ENCODE measurements around the gene CTCFL. TPM values are rescaled to one million over a fixed set of nuclear protein-coding genes. Genes with fewer than 3 reads are reported as not detected.

Gene CTCFL
- total and polyA plus RNA-seq, 2 of the 13 experiments (the other 11 are each of a cell fraction or from before 2014, with no cell fraction given) = 0.04 TPM; not detected in 1

- POLR2A ChIA-PET = no interaction called here
- Histone ChIP-seq H3K27me3 (ENCODE audit: control insufficient read depth in 1 of 2, insufficient read depth in 2 of 2, low read length in 2 of 2) (peaks cover 13 to 54% of the 10 kb centered on the region in 2 experiments; a peak in 4 of 5 replicates), H4K20me1 (ENCODE audit: insufficient read depth, low read length) (no peaks in the 10 kb centered on the region), H3K4me1 (ENCODE audit: insufficient read depth, low read length) (peaks cover 3% of the 10 kb centered on the region), H3K4me2 (ENCODE audit: low read depth, low read length) (no peak overlapping the region), H3K9ac (ENCODE audit: insufficient read depth, low read depth, low read length) (no peak overlapping the region), H3K9me3 (ENCODE audit: low read length) (no peaks in the 10 kb centered on the region), H3K79me2 (ENCODE audit: insufficient read depth, low read length) (no peaks in the 10 kb centered on the region), H3K36me3 (replicated peaks in 1 of 2; ENCODE audit: control insufficient read depth in 1 of 2, insufficient read depth in 2 of 2, low read length in 2 of 2) (no peaks in the 10 kb centered on the region), H2AFZ (ENCODE audit: low read length) (no peak overlapping the region), H3K27ac (ENCODE audit: extremely low read length, insufficient read depth, low read length) (no peak overlapping the region), H3K4me3 (replicated peaks in 1 of 3; ENCODE audit: insufficient read depth in 1 of 3, low read depth in 2 of 3, low read length in 3 of 3) (no peak overlapping the region)
- FAIRE-seq (no peak), ATAC-seq (peak; percentile 15), DNase-seq (ENCODE audit: low spot score) (no peak)
- intact Hi-C loops (cut with micrococcal nuclease; ENCODE audit: unreplicated experiment) (no loop called here), in situ Hi-C loops (cut with HindIII; ENCODE audit: extremely low pct_ligation_motif_present, low pct_unique_long_range_greater_than_20kb) (no loop called here)
- no TSS peak for BruUV-seq (replicated peaks)
- CTCF ChIA-PET (ENCODE audit: low intra/inter-chr PET ratio, low total read pairs) = no interaction called here
- WGBS (ENCODE audit: low lambda C conversion rate) = 36% methylated on average over 21 of the region's 21 CpGs
- TF ChIP-seq SP5 (CRISPR knock-in tag; IDR thresholded peaks at IDR 0.05; ENCODE audit: borderline replicate concordance, low read depth) (no peak), CCDC6 (CRISPR knock-in tag; IDR thresholded peaks at IDR 0.05) (no peak), ATF7 (IDR thresholded peaks at IDR 0.05) (no peak), ATF7 (CRISPR knock-in tag; IDR thresholded peaks at IDR 0.05) (no peak), RNF2 (conservative IDR thresholded peaks at IDR 0.05; ENCODE audit: low read depth) (no peak), ZNF644 (CRISPR knock-in tag; IDR thresholded peaks at IDR 0.05; ENCODE audit: low read depth) (no peak), STAT5B (CRISPR knock-in tag; IDR thresholded peaks at IDR 0.05) (no peak), SP2 (CRISPR knock-in tag; IDR thresholded peaks at IDR 0.05) (no peak), ZNF768 (CRISPR knock-in tag; IDR thresholded peaks at IDR 0.05) (peak; percentile 84), MZF1 (CRISPR knock-in tag; IDR thresholded peaks at IDR 0.05; ENCODE audit: borderline replicate concordance) (no peak), ZNF629 (CRISPR knock-in tag; conservative IDR thresholded peaks at IDR 0.05) (peak; percentile 77), MAF1 (CRISPR knock-in tag; IDR thresholded peaks at IDR 0.05; ENCODE audit: borderline replicate concordance) (no peak), ZNF761 (CRISPR knock-in tag; conservative IDR thresholded peaks at IDR 0.05) (no peak), CEBPZ (IDR thresholded peaks at IDR 0.05; ENCODE audit: low read length) (no peak), MBD4 (IDR thresholded peaks at IDR 0.05; ENCODE audit: borderline replicate concordance, low read length) (no peak)
- TF ChIP-seq, protein P1, sequence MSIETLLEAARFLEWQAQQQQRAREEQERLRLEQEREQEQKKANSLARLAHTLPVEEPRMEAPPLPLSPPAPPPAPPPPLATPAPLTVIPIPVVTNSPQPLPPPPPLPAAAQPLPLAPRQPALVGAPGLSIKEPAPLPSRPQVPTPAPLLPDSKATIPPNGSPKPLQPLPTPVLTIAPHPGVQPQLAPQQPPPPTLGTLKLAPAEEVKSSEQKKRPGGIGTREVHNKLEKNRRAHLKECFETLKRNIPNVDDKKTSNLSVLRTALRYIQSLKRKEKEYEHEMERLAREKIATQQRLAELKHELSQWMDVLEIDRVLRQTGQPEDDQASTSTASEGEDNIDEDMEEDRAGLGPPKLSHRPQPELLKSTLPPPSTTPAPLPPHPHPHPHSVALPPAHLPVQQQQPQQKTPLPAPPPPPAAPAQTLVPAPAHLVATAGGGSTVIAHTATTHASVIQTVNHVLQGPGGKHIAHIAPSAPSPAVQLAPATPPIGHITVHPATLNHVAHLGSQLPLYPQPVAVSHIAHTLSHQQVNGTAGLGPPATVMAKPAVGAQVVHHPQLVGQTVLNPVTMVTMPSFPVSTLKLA (IDR thresholded peaks at IDR 0.05) = peak; percentile 71
- TF ChIP-seq, protein P2, sequence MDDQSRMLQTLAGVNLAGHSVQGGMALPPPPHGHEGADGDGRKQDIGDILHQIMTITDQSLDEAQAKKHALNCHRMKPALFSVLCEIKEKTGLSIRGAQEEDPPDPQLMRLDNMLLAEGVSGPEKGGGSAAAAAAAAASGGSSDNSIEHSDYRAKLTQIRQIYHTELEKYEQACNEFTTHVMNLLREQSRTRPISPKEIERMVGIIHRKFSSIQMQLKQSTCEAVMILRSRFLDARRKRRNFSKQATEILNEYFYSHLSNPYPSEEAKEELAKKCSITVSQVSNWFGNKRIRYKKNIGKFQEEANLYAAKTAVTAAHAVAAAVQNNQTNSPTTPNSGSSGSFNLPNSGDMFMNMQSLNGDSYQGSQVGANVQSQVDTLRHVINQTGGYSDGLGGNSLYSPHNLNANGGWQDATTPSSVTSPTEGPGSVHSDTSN (CRISPR knock-in tag; IDR thresholded peaks at IDR 0.05; ENCODE audit: borderline replicate concordance) = no peak
- TF ChIP-seq, protein P3, sequence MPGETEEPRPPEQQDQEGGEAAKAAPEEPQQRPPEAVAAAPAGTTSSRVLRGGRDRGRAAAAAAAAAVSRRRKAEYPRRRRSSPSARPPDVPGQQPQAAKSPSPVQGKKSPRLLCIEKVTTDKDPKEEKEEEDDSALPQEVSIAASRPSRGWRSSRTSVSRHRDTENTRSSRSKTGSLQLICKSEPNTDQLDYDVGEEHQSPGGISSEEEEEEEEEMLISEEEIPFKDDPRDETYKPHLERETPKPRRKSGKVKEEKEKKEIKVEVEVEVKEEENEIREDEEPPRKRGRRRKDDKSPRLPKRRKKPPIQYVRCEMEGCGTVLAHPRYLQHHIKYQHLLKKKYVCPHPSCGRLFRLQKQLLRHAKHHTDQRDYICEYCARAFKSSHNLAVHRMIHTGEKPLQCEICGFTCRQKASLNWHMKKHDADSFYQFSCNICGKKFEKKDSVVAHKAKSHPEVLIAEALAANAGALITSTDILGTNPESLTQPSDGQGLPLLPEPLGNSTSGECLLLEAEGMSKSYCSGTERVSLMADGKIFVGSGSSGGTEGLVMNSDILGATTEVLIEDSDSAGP (CRISPR knock-in tag; IDR thresholded peaks at IDR 0.05; ENCODE audit: borderline replicate concordance) = no peak
Observed at GRCh38 chr20:57451795-57452661, 72.9 kb downstream of the CTCFL start.
